Hematopoietic multipotent progenitor cell treated with erythropoietin and hydrocortisone succinate and interleukin-3 and kit ligand, for 8 days (in vitro differentiated cells): ENCODE measurements around the gene ALDH3A2.

ENCODE experiments used
- DNase-seq: peaks from one replicate; pipeline ENCODE4 v3.0.0-alpha.2; 2015

Gene ALDH3A2

DNA sequence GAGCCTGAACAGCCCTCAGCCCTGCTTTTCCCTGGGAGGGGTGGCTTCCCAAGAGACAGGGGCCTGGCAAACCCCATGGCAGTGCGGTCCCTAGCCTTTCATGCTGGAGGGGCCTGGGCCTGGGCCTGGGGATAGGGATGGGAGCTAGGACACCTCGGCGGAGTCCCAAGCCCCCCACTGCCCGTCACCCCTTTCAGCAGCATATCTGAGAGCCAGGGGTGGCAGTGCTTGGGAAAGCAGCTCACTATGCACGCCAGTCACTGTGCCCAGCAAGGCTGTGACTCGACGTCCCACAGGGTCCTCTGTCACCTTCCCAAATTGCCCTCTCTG is 68.4 kb downstream of the ALDH3A2 start:
- DNase-seq: no peak

DNA sequence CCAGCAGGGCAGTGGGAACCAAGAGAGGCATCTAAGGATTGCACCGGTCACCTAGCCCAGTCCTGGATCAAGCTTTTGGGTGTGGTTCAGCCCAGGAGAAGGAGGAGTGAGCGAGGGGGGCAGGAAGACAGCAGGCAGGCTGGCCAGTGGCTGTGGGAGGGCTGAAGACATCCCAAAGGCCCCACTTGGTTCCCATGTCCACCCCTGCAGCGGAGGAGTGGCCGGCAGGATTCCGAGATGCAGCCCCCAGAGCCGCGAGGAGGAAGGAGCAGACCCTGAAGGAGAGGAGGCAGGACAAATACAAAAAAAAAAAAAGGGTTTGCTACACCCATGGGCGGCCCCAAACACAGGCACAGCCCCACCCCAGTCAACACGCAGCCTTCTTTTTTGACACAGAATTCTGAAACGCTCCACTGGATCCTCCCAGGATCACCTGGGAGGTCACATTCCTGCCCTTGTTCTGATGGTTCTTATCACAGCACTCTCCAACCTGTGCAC is 68.9 kb downstream of the ALDH3A2 start:
- DNase-seq: no peak

DNA sequence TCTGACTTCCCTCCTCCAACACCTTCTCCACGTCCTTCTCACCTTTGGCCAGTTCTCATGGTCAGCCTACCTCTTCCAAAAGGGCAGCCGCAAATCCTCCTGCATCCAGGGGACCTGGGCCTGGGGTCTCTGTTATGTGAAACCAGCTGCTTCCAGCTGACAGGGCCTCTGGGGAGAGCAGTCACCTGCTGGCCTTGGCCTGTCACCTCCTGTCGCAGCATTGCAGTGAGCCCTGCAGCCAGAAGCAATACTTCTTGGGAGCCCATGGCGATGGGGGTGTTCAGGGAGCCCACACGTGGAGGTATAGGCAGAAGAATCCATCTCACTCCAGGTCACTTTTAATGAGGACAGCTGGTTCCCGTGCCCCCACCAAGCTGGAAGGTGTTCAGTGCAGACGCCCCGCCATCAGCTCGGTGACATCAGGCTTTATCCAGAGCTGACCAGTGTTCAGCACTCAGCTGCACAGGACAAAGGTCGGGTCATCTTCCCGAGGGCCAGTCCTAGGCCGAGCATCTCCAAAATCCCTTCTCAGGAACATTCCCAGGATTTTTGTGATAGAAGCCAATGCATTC is 69.6 kb downstream of the ALDH3A2 start:
- DNase-seq: no peak

DNA sequence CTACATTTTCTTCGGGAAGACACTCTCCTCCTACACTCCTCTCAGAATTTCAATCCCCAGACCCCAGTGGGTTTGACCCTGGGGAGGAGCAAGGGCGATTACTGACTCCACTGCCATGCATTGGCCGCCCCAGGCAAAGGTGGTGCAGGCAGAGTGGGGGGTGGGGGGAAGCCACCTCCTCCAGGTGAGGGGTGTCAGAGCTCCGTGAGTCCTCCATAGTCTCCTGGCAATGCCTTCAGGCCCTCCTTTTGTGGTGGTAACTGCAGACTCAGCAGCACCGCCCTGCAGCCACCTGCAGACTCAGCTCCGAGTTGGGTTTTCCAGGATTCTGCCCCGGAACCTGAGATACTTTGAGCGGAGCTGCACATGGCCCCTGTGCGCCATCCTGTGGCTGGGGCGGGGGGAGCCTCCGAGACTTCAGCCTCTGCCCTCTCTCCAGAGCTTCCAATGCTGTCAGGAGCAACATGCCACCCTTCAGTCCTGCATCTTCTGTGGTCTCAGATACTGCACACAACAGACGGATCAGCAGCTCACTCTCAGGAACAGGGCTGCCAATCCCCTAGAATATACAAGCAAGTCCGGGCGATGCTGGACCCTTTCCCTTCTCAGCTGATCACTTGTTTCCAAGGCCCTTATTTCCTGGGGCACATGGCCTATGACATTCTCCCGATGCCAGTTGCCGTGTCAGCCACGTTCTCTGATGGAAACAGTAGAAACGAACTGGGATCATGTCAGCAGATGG is 70.2 kb downstream of the ALDH3A2 start:
- DNase-seq: no peak

DNA sequence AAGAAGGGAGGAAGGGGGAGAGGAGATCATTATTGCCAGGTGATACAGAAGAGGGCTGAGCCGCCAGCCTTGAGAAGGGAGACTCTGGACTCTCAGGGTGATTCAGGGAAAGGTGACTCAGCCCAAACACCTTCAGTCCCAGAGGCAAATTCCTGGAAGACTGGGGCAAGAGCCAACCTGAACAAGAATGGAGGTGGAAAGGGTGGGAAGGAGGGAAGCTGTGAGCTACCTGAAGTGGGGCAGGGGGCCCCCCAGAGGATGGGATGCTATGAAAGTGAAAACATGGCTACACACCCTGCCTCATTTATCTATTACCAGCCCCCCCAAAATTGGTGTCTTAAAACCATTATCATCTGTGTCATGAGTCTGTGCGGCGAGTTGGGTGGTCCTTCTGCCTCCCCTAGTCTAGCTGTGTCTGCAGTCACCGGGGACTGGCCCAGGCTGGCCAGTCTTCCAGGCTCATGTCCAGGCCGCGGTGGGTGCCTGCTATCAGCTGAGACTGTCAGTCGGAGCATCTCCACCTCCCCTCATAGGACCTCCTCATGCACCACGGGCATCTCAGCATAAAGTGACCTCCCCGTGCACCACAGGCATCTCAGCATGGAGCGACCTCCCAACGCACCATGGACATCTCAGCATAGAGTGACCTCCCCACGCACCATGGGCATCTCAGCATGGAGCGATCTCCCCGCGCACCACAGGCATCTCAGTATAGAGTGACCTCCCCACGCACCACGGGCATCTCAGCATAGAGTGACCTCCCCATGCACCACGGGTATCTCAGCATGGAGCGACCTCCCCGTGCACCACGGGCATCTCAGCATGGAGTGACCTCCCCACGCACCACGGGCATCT is 71.0 kb downstream of the ALDH3A2 start:
- DNase-seq: no peak

DNA sequence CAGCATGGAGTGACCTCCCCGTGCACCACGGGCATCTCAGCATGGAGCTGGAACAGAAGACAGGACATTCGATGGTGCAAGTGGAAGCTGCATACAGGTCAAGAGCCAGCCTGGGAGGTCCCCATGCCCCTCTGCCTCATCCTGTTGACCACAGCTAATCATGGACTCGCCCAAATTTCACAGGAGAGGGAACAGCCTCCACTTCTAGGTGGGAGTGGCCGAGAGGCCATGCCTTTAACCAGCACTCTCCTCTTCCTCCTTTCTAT is 71.6 kb downstream of the ALDH3A2 start:
- no peak for DNase-seq

DNA sequence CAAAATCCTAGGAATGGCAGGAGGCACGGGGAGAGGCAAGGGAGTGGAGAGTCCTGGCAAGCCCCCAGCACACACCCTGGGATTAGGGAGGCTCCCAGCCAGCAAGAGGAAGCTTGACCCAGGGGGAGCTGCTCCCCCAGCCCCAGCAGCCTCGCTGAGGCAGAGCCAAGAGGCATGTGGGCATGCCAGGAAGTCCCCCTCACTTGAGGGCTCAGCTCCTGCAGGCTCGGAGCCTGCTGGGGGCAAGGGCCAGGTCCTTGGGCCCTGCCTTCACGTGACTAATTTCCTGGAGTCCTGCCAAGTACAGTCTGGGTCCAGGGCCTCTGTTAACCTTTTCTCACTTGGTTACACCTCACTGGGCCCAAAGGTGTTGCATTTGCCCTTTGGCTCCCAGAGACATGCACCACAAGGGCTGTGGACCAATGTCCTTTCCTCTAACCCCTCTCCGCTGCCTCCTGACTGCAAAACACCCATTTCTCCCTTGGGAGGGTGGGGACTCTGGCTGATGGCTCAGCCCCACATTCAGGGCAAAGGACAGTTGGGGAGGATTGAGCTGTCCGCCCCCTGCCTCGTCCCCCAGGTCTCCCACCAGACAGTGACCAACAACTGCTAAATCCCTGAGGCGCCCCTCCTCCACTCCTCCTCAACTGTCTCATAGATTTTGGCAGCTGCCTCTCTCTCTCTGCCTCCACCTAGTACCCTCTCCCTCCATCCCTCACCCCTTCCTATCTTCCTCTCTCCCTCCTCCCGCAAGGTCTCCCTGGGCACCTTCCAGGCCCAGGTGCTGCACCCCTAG is 72.3 kb downstream of the ALDH3A2 start:
- no peak for DNase-seq

DNA sequence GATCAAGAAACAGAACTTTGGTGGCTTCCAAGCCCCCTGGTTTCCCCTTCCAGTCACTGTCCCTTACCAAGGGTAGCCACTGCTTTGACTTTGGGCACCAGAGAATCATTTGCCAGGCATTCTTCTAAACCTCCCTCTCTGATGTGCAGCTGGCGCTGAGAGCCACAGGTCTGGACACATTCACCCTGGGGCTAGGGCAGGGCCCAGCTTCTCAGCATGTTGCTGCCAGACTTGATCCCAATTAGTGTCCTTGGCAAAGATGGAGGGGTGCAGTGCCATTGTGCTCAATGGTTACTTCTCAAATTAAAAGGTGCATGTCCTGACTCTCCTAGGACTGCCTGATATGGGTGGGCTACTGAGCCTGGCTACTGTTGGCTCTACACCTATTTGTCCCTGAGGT is 75.4 kb downstream of the ALDH3A2 start:
- DNase-seq: no peak

DNA sequence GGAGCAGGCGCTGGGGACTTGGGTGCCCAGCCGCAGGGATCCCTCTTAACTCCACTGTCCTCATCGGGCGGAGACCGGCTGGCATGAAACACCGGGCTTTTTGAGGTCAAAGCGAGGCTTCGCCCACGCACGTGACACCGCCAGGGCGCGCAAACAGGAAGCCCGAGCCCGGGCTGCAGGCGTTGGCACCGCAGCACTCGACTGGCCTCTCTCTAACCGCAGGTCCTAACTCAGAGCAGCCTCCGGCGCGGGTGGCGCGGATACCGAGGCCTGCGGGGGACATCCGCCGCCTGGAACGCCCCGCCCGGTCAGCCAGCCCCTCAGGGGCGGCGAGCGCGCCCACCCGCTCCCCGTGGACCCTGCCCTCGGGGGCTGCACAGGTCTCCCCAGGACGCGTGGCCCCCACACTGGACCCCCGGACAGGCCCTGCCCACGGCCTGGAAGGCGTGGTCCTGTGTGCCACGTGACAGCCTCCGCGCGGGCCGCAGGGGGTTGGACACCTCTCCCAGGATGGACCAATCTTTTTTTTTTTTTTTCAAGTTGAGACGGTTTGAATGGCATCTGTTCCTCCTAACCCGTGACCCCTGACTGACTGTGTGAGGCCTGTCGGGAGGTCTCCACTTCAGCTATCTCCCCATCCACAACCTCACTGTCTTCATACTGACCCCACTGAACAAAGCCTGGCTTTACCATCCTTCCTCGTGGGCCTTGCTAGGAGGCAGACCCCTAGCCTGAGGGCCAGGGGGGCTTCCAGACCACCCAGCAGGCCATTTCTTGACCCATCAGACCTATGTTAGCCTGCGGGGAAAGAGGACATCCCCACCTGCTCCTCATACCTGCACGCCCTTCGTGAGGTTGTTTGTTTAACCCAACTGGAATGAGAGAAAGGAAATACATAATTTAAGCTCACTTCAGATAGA is 76.2 kb downstream of the ALDH3A2 start:
- DNase-seq: peak; percentile 73

DNA sequence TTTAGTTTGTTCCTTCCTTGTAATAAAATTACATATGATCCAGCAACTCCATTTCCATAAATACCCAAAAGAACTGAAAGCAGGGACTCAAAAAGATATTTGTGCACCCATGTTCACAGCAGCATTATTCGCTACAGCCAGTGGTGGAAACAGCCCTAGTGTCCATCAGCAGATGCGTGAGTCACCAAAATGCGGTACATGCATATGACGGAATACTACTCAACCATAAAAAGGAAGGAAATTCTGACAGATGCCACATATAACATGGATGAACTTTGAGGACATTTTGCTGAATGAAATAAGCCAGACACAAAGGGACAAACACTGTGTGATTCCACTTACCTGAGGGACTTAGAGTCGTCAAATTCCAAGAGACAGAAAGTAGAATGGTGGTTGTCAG is 76.9 kb downstream of the ALDH3A2 start:
- no peak for DNase-seq

DNA sequence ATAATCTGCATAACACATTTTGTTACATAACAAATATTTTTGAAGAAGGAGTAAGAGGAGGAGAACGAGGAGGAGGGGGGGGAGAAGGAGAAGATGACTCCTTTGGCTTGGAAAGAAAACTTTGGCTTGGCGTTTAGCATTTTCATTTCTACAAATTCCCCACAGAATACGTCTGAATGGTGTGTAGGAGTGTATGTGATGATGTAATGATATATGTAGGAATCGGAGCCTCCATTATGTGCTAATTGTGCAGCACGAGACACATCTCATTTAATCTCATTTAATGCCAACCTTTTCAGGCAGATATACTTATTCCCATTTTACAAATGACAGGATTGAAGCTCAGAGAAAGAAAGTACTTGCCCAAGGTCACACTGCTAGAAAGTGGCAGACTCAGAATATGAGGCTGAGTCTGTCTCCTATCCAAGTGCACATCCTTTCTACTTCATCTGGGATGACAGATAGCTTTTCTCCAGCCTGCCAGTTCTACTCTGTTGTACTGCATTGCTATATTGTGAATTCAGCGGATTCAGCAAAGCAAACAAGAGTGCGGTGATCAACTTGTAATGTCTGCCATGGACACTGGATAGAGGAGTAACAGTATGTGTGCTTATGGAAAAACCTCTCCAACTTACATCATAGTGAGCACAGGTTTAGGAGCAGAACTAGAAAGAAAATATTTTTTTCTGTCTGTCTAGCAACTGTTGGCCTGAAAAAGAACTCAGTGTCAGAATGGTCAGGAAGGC is 78.3 kb downstream of the ALDH3A2 start:
- no peak for DNase-seq
